KBM-7 (cell line): Measurements from ENCODE around the gene MOGAT1.
"Not testable (repeated sequence)": the region's sequence is repeated elsewhere in the genome, so short reads cannot be mapped to it uniquely, and the experiment has no call there.

Experiments
- DNase-seq: peaks from one replicate; pipeline ENCODE4 v3.0.0-alpha.2; 2015
- in situ Hi-C: fragments of 300-500 bp; cut with MboI; formaldehyde crosslinking; loops from 2 replicates; pipeline ENCODE4 v1.14.3; 2020; ENCODE audit warnings: low sequenced_read_pairs, low pct_unique_long_range_greater_than_20kb, mixed read lengths

The MOGAT1 gene

DNA sequence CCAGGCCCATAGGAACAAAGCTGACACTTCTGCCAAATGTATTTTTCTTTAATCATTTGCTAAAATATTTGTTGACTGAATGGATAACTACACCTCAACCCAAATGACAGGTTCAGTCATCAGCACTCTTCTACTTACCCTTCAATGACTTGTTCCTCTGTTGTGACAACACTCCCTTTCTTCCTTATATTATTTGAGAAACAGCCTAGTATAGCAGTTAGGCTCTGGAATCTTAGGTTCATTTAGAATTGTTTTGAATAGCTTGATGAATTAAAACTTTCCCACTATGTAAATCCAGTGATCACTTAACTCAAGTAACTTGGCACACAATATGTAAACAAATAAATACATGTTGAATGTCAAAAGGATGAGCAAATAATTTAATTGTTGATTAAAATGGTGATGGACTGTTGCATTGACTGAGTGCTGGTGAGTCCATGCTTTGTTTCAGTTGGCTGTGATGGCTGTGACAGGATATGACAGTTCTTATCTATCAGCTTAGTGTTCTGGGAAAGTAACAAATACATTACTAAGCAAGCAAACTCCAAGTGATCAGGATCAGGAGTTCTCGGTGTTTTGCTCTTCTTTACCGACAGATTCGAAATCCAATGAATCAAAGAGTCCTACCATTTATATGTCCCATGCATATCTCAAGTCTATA is 2.8 kb upstream of the MOGAT1 start:
- no peak for DNase-seq

DNA sequence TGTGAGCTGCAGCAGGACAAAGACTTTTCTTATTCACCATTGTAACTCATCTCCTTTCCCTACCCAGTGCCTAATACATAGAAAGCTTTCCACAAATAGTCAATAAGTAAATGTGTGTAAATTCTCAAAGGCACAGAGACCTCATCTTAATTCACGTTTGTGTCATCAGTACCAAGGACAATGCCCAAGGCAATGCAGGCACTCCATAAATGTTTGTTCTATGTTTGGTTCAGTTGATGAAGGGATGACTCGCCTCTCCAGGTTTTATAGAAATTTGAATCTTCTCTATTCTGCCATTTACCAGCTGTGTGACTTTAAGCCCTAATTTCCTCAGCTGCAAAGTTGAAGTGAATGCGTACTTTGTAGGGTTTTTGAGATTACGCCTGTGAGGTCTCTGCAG is 2.1 kb upstream of the MOGAT1 start:
- no peak for DNase-seq
- in situ Hi-C loops: no loop called here

More for the DNA sequence above, 2.8 kb upstream of the MOGAT1 start:
- in situ Hi-C loops: no loop called here

DNA sequence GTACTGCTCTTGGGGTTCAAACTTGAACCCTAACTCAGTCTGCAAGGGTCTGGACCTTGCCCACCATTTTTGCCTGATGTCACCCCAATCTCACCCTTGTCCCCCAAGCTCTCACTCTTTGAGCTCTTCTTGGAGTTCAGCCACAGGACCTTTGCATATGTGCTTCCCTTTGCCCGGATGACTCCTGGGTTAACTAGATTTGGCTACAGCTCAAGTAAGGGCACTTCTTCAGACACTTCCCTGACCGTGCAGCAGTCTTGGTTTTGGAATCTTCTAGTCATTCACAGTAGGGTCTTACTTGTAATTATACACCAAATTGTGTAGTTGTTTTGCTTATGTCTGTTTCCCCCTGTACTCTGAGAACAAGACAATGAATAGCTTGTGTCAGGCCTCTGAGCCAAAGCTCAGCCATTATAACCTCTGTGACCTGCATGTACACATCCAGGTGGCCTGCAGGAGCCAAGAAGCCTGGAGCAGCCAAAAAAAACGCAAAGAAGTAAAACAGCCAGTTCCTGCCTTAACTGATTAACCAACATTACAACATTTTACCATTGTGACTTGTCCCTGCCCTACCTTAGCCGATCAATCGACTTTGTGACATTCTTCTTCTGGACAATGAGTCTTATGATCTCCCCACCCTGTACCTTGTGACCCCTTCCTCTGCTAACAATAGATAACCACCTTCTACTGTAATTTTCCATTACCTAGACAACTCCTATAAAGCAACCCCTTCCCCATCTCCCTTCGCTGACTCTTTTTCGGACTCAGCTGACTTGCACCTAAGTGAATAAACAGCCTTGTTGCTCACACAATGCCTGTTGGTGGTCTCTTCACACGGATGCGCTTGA is 1.0 kb upstream of the MOGAT1 start:
- in situ Hi-C loops: no loop called here
- DNase-seq: no peak

DNA sequence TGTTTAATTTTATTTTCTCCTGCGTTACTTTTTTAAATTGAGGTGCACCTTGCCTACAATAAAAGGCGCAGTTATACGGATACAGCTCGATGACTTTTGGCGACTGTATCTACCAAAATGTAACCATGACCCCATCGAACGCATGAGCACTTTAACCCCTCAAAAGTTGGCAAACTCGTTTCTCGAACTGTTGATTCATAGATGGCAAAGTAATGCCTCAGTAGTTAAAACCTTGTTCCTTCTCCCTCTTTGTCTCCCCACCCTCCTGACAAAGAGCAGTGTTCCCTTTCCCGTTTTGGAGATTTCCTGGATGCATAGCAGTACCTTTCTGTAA is 577 bp downstream of the MOGAT1 start:
- no peak for DNase-seq
- in situ Hi-C loops: no loop called here

DNA sequence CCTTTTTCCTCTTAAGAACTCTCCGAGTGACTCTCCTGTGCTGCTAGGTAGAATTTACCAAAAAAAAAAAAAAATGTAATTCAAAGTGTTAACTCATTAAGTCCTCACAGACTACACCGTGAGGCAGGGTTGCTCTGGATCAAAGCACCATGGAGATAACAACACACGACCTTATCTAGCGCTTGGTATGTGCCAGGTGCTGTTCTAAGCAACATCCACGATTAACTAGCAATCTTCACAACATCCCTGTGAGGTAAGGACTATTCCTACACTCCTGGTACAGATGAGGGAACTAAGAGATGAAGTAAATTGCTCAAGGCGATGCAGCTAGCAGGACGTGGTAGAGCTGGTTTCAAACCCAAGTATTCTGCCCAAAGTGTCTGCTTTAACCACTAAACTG is 1.8 kb downstream of the MOGAT1 start:
- in situ Hi-C loops: no loop called here
- no peak for DNase-seq

DNA sequence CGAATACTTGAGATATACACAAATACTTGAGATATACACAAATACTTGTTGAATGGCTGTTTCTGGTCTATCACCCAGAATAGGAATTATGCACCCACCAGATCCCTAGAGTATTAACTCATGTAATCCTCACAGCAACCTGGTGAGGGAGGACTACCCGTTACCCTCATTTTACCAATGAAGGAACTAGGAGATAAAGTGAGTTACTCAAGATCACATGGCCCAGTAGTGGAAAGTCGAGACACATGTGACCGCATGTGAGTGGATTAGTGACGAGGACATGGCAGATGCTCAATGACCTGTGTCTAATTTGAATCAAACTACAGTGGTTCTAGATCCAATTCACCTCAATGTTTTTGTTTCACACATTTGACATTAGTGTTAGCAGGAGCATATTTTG is 2.4 kb downstream of the MOGAT1 start:
- no peak for DNase-seq
- in situ Hi-C loops: no loop called here

DNA sequence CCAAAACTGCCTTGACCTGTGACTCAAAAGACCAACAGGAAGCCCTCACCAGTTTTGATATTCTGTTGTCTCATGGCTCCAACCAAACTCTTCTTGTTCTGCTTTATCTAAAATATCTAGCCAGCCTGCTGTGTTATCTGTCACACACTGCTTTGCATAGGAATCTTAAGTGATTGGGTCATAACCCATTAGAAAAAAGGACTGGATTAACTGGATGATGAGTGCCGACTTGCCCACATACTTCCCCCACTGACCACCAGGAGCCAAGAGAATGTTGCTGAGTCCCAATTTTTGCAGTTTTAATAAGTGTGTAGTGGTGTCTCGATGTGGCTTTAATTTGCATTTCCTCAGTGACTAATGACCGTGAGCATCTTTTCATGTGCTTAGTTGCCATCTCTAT is 6.5 kb downstream of the MOGAT1 start:
- DNase-seq: no peak

DNA sequence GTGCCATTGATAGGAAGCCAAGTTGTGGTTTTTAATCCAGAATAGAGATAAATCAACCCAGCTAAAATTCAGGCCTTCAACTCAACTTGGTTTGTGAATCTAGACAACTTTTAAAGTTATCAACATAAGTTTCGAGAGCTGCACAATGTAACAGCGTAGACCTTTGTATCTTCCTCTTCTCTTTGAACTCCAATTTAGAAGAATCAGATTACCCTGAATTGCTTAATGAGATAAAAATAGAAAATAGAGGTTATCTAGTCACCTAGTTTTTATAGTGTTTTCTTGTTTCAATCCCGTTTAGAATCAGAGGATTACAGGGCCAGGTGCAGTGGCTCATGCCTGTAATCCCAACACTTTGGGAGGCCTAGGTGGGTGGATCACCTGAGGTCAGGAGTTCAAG is 12.3 kb downstream of the MOGAT1 start:
- in situ Hi-C loops: loop anchor here (25.0 kb wide), 1 partner anchor 228 kb away; no protein-coding TSS in a partner anchor
- DNase-seq: no peak

More for the DNA sequence above, 6.5 kb downstream of the MOGAT1 start:
- in situ Hi-C loops: loop anchor here (25.0 kb wide), 1 partner anchor 234 kb away; no protein-coding TSS in a partner anchor

DNA sequence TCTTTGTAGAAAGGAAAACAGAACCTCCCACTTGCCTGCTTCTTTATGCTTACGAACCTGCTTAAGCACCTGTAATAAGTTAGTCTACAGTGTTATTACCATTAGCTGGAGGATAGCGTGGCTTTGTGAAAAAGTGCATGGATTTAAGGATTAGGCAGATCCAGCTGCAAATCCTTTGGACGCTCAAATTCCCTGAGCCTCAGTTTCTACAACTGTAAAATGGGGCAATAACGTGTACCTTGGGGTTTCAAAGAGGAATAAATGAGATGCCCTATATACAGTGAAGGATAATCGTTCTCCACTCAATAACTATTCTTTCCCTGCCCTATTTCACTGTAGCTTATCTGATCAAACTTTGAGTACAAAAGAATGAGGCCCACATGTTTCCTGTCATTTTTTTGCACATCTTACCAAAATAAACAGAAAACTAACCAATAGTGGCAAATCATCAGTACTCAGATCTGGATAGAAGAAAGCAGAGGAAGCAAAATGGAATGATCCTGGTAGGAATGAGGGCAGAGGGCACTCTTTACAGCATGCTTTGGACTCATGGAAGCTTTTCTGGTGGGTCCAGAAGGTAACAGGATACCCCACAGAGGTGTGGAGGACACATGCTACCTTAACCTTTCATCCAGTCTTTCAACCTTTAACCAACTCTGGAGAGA is 14.8 kb downstream of the MOGAT1 start:
- in situ Hi-C loops: loop anchor here (25.0 kb wide), 1 partner anchor 226 kb away; no protein-coding TSS in a partner anchor
- no peak for DNase-seq

DNA sequence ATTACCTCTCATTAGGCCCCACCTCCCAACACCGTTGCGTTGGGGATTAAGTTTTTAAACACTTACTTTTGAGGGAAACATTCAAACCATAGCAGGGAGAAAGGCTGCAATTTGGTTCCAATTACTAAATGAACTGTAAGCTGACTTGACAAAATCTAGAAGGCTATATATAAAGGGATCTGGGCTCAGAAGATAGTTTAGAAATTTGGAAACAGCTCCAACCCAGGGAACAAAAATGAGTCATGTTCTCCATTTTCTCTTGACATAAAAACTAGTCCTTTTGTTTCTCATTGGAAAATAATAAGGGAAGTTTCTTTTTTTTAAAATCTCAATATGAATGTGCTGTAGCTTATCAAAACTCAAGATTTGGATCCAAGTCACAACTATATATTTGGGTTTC is 17.5 kb downstream of the MOGAT1 start:
- in situ Hi-C loops: loop anchor here (25.0 kb wide), 1 partner anchor 223 kb away; no protein-coding TSS in a partner anchor
- no peak for DNase-seq

DNA sequence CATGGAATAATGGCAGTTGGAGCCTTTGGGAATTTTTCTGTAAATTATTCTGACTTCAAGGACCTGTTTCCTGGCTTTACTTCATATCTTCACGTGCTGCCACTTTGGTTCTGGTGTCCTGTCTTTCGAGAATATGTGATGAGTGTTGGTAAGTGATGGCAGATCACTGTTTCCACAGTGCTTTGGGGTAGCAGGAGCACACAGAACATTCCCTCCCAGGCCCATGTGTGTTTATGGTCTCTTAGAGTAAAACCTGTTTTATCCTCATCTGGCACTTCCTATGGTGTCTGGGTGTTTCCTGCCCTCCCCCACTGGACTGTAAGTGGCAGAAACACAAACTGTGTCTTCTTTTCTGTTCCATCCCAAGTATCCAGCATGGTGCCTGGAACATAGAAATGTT is 17.9 kb downstream of the MOGAT1 start:
- no peak for DNase-seq
- in situ Hi-C loops: loop anchor here (25.0 kb wide), 1 partner anchor 223 kb away; no protein-coding TSS in a partner anchor

DNA sequence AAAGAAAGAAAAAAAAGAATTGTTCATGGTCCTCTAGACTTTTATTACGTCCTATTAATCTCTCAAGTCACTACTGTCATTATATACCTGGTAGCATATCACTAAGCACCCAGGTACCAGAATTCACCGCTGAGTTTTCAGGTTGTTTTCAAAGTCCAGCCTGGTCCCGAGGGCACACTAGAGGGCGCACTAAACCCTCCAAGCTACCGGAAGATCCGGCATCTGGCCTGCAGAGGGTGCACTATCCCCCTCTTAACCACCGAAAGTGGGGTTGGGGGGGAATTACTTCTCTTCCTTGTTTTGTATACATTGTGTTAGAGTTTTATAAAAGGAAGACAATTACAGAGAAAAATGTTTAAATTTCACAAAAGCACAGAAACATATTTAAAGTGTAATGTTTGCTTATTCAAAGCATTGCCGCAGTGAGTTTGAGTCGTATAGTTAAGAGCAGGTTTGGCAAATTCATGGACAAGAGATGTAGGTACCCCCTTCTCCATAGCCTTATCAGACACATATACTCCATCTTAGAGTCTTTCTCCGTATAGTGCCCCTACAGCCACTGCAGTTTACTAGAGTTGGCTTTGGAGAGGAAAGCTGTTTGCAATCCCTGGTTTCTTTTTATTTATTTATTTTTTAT is 19.2 kb downstream of the MOGAT1 start:
- in situ Hi-C loops: loop anchor here (25.0 kb wide), 1 partner anchor 222 kb away; no protein-coding TSS in a partner anchor

DNA sequence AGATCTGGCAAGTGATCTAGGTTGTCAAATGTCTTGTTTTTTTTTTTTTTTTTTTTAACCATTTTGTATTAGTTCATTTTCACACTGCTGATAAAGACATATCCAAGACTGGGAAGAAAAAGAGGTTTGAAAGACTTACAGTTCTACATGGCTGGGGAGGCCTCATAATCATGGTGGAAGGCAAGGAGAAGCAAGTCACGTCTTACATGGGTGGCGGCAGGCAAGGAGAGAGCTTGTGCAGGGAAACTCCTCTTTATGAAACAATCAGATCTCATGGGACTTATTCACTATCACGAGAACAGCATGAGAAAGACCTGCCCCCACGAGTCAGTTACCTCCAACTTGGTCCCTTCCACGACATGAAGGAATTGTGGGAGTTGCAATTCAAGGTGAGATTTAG is 22.0 kb downstream of the MOGAT1 start:
- in situ Hi-C loops: loop anchor here (25.0 kb wide), 1 partner anchor 219 kb away; no protein-coding TSS in a partner anchor
- DNase-seq: not testable (repeated sequence)

More for the DNA sequence above, 19.2 kb downstream of the MOGAT1 start:
- peak; percentile 81 for DNase-seq

DNA sequence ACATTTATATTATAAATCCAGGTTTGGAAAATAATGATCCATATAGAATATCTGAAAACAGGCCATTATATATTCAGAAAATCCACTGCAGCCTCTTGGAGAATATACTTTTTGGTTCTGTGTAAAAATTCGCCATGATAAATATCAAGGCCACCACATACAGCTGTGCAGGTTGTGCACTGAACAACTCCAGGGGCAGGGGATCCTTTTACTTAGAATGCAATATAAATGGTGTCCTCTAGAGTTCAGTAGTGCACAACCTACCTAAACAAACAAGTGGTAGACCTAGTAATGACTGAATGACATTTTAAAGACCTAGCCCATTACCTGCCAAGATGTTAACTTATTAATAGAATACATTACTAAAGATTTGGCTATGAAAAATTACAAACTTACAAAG is 22.4 kb downstream of the MOGAT1 start:
- in situ Hi-C loops: loop anchor here (25.0 kb wide), 1 partner anchor 218 kb away; no protein-coding TSS in a partner anchor
- no peak for DNase-seq

DNA sequence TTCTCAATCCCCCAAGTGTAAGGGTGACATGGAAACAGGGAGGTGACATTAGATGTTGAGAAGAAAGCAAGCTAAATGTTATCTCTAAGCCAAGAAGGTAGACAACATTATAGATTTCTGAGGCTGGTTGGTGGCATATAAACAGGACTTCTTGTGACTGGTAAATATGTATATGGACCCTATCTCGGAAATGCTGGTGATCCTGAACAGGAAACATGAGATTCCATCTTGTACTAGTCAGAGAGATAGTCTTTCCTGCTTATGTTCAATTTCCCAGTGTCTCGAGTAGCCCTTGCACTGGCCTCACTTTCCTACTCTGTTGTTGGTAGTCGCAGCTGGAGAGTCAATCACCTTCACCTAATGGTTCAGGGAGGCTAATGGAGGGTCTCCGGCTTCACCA is 26.8 kb downstream of the MOGAT1 start:
- no peak for DNase-seq
- in situ Hi-C loops: loop anchor here (25.0 kb wide), 1 partner anchor 214 kb away; no protein-coding TSS in a partner anchor

DNA sequence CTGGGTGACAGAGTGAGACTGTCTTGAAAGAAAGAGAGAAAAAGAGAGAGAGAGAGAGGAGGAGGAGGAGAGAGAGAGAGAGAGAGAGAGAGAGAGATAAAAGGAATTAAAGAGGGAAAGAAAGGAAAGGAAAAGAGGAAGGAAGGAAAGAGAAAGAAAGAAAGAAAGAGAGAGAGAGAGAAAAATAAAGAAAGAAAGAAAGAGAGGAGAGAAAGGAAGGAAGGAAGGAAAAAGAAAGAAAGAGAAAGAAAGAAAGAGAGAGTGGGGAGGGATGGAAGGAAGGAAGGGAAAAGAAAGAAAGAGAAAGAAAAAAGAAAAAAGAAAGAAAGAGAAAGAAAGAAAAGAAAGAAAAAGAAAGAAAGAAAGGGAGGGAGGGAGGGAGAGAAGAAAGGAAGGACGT is 29.8 kb downstream of the MOGAT1 start:
- DNase-seq: no peak
- in situ Hi-C loops: no loop called here

DNA sequence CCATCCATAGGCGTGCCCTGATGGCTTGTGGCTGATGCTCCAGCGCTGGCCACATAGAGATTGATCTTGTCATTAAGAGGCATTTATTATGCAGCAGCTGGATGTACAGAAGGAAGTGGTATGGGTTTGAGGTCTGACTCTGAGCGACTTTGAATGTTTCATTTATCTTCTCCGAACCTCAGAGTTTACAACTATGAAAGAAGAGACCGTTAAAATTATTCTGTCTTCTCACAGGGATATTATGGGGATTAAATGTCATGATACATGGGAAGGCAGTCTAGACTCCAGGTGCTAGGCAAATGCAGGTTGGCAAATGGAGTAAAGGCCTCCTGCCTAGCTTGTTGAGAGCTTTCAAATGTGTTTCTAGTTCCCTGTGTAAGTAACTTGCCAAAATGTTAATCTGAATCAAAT is 30.3 kb downstream of the MOGAT1 start:
- in situ Hi-C loops: no loop called here
- DNase-seq: no peak

DNA sequence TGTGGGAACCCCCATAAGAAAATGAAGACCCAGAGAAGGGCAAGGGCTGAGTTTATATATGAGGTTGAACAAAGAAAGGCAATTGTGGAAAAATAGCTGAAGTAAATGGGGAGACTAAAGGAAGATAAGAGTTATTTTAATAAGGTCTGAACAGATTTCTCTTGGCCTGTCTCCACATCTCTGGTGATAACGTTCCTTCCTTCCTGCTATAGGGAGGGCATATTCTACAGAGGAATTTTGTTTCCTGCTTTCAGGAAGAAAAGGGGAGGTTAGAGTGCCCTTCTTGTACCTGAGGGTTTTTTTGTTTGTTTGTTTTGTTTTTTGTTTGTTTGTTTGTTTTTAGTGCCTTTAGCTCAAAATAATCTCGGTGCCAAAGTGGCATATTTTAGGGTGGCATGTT is 31.6 kb downstream of the MOGAT1 start:
- in situ Hi-C loops: no loop called here
- DNase-seq: no peak

DNA sequence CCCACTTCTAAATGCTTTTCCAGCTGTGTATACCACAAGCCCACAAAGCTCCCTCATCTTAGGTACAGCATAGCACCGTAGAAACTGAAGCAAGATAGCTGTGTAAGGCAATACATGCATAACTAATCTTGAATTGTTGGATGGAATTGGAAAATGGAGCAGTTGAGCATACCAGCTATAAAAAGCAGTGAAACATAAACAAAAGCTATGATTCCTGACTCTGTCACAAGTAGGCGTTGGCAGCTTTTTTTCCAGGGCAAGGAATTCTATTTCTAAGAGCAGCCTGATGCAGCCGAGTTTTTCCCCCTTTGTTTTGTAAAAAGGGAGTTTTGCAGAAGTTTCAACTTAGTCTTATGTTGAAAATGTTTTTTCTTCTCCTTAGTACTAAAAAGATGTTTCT is 32.4 kb downstream of the MOGAT1 start:
- in situ Hi-C loops: no loop called here
- no peak for DNase-seq
